Gastroesophageal sphincter (tissue), 3 donors: Measurements from ENCODE around the gene TBC1D2B.

Experiments
- CTCF ChIP-seq, 4 experiments: fragments of 200-600 bp in 2 of 4; fragments of 450-650 bp in 2 of 4; sonication (generic) in 1 of 4; IDR thresholded peaks; one replicate each; pipeline ENCODE4 v1.5.1; 2017 to 2019; ENCODE audit warnings: antibody characterized with exemption in 4 of 4, mild to moderate bottlenecking in 2 of 4, moderate library complexity in 2 of 4
- EP300 ChIP-seq: sonication (generic); formaldehyde crosslinking; IDR thresholded peaks from one replicate; pipeline ENCODE4 v1.6.1; 2017; ENCODE audit warnings: antibody characterized with exemption, mild to moderate bottlenecking
- POLR2A ChIP-seq, 2 donors: fragments of 450-650 bp; IDR thresholded peaks; one replicate each; pipeline ENCODE4 v1.6.1; 2017; ENCODE audit warnings: antibody characterized with exemption in 2 of 2, mild to moderate bottlenecking in 2 of 2, moderate library complexity in 1 of 2
- POLR2AphosphoS5 ChIP-seq: sonication (generic); formaldehyde crosslinking; IDR thresholded peaks from one replicate; pipeline ENCODE4 v1.6.1; 2017; ENCODE audit warnings: antibody characterized with exemption

- TF ChIP-seq CTCF (IDR thresholded peaks at IDR 0.05) (no peak), POLR2A (IDR thresholded peaks at IDR 0.05) (no peak), EP300 (no peak), POLR2AphosphoS5 (no peak)
These were observed 54.3 kb downstream of the TBC1D2B start for GRCh38 chr15:78023081-78023665.
